Tibial nerve (tissue), 4 donors: Measurements from ENCODE around the gene SLC34A3. TPM values are rescaled to one million over a fixed set of nuclear protein-coding genes. Genes with fewer than 3 reads are reported as not detected.
A peak's percentile ranks its signal among the peaks of the same experiment; 100 is the strongest.

ENCODE experiments used
- DNase-seq, 2 donors: peaks; one replicate each; pipeline ENCODE4 v3.0.0-alpha.2; 2019; ENCODE audit warnings: low spot score in 2 of 2
- H3K27ac ChIP-seq, 4 donors: fragments of 200-600 bp; sonication (generic) in 3 of 4; one replicate each; pipeline ENCODE4 v1.5.1; 2017 to 2019; ENCODE audit warnings: mild to moderate bottlenecking in 1 of 4
- H3K27me3 ChIP-seq, 2 donors: fragments of 200-600 bp; sonication (generic) in 1 of 2; one replicate each; pipeline versions ENCODE4 v1.5.1 to v1.6.0; 2017 to 2019
- H3K36me3 ChIP-seq, 3 donors: fragments of 200-600 bp; sonication (generic); one replicate each; pipeline ENCODE4 v1.5.1; 2018 to 2019
- H3K4me1 ChIP-seq, 4 donors: fragments of 200-600 bp; sonication (generic) in 3 of 4; one replicate each; pipeline ENCODE4 v1.5.1; 2017 to 2019
- H3K4me3 ChIP-seq, 4 donors: fragments of 200-600 bp; sonication (generic) in 3 of 4; one replicate each; pipeline ENCODE4 v1.5.1; 2017 to 2019; ENCODE audit warnings: mild to moderate bottlenecking in 1 of 4, moderate library complexity in 1 of 4
- H3K9me3 ChIP-seq, 4 donors: fragments of 200-600 bp; sonication (generic) in 3 of 4; one replicate each; pipeline ENCODE4 v1.5.1; 2017 to 2019
- EP300 ChIP-seq, 2 donors: sonication (generic); formaldehyde crosslinking; IDR thresholded peaks; one replicate each; pipeline ENCODE4 v1.6.1; 2017; ENCODE audit warnings: antibody characterized with exemption in 2 of 2, mild to moderate bottlenecking in 1 of 2
- POLR2A ChIP-seq, 2 donors: fragments of 450-650 bp; IDR thresholded peaks; one replicate each; pipeline ENCODE4 v1.6.1; 2017; ENCODE audit warnings: antibody characterized with exemption in 2 of 2, mild to moderate bottlenecking in 2 of 2, moderate library complexity in 2 of 2
- WGBS, 2 donors: methylation state at CpG; one replicate each; pipeline ENCODE4 v1.1.5; 2018; 5-methylcytosine and 5-hydroxymethylcytosine counted together
- total RNA-seq, 4 donors: library from RNA; depleted of rRNA; stranded (reverse); fragments of >200 nt; gene quantifications; one replicate each; pipeline ENCODE4 v1.1.0, GENCODE V29; 2016
- TF ChIP-seq, protein P1 (sequence below), 5 experiments: fragments of 200-600 bp in 3 of 5; fragments of 450-650 bp in 2 of 5; sonication (generic) in 3 of 5; IDR thresholded peaks; one replicate each; pipeline ENCODE4 v1.5.1; 2016 to 2019; ENCODE audit warnings: antibody characterized with exemption in 5 of 5, mild to moderate bottlenecking in 3 of 5, moderate library complexity in 2 of 5

SLC34A3 gene
- total RNA-seq, 4 donors from 2014 or later: not detected

DNA sequence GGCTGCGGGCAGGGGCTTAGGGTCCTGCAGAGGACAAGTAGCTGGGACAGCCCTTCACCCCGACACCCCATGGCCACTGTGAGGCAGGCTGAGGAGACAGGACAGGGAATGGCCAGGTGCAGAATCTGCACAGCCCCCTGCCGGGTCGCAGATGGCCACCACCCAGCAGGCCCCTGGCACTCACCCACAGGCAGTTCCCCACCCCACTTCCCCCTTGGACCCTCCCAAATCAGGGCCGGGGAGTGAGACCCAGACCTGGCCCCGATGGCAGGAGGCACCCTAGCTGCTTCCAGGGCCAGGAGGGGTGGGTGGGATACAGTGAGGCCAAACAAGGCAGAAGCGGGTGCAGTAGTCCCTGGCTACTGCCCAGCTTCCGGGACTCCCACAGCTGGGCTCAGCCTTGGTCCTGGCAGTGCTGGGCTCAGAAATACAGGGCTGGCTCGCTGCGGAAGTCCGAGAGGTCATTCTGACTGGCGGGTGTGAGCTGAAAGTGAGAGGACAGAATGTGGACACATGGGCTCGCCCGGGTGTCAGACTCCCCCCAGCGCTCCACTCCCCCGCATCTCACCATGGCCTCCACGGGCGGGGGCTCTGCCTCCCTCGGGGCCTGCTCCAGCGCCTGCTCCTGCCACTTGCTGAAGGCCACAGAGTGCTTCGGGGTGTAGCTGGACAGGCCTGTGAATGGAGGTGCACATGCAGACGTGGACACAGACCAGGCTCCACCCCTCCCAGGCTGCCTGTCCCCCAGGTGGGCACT lies 38.8 kb upstream of the SLC34A3 start:
- no peaks in the 10 kb centered on the region for H3K27me3 ChIP-seq
- H3K27ac ChIP-seq: no peak overlapping the region
- 76 to 80% methylated on average over 19 of the region's 22 CpGs for WGBS, 2 donors

DNA sequence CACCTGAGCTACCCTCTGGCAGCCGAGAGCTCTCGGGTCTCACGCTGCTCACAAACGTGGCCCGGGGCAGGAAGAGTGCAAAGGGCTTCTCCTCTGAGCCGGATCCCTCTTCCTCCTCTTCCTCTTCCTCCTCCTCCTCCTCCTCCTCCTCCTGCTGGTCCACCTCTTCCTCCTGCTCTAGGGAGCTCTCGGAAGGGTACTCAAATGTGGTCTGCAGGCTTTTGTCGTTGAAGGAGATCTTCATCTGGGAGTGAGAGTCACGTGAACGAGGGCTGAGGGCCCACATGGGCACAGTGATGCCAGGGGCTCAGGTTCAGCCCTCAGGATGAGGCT lies 38.3 kb upstream of the SLC34A3 start:
- H3K4me1 ChIP-seq: peaks cover 7 to 64% (median 20%) of the 10 kb centered on the region in 4 donors
- TF ChIP-seq, protein P1, sequence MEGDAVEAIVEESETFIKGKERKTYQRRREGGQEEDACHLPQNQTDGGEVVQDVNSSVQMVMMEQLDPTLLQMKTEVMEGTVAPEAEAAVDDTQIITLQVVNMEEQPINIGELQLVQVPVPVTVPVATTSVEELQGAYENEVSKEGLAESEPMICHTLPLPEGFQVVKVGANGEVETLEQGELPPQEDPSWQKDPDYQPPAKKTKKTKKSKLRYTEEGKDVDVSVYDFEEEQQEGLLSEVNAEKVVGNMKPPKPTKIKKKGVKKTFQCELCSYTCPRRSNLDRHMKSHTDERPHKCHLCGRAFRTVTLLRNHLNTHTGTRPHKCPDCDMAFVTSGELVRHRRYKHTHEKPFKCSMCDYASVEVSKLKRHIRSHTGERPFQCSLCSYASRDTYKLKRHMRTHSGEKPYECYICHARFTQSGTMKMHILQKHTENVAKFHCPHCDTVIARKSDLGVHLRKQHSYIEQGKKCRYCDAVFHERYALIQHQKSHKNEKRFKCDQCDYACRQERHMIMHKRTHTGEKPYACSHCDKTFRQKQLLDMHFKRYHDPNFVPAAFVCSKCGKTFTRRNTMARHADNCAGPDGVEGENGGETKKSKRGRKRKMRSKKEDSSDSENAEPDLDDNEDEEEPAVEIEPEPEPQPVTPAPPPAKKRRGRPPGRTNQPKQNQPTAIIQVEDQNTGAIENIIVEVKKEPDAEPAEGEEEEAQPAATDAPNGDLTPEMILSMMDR (IDR thresholded peaks at IDR 0.05): no peak
- TF ChIP-seq POLR2A (IDR thresholded peaks at IDR 0.05): no peak
- no peak for TF ChIP-seq EP300 (IDR thresholded peaks at IDR 0.05)
- H3K4me3 ChIP-seq: no peak overlapping the region

More for the DNA sequence above, 38.8 kb upstream of the SLC34A3 start:
- DNase-seq: no peak
- Histone ChIP-seq H3K4me1 (peaks cover 7 to 64% (median 26%) of the 10 kb centered on the region in 4 donors), H3K4me3 (no peak overlapping the region), H3K9me3 (no peaks in the 10 kb centered on the region), H3K36me3 (peaks cover 0 to 32% (median 7%) of the 10 kb centered on the region in 3 donors)
- TF ChIP-seq, protein P1 (IDR thresholded peaks at IDR 0.05): no peak
- TF ChIP-seq EP300 (IDR thresholded peaks at IDR 0.05) (no peak), POLR2A (IDR thresholded peaks at IDR 0.05) (no peak)

DNA sequence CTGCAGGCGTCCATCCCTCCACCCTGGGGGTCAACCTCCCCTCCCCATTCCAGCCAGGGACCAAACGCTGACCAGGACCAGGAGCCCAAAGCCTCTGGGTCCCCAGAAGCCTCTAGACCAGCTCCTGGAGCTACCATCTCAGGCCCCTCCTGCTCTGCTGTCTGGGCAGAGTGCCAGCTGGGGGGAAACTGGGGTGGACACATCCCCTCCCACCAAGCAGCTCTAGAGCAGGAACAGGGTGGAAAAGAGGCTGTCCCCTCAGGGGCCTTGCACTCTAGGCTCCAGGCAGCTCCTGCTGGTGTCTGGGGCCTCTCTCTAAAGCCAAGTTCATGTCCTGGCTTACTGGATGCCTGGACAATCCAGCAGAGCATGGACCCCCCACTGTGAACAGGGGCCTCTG lies 37.8 kb upstream of the SLC34A3 start:
- no peak for DNase-seq
- H3K4me3 ChIP-seq: no peak overlapping the region
- H3K9me3 ChIP-seq: no peaks in the 10 kb centered on the region
- H3K27ac ChIP-seq: no peak overlapping the region
- peaks cover 0 to 27% (median 7%) of the 10 kb centered on the region in 3 donors for H3K36me3 ChIP-seq
- no peaks in the 10 kb centered on the region for H3K27me3 ChIP-seq
- no peak for TF ChIP-seq POLR2A (IDR thresholded peaks at IDR 0.05)
- TF ChIP-seq, protein P1 (IDR thresholded peaks at IDR 0.05): no peak
- no peak for TF ChIP-seq EP300 (IDR thresholded peaks at IDR 0.05)
- WGBS, 2 donors: 60 to 86% methylated on average over 1 to 2 of the region's 2 CpGs
- H3K4me1 ChIP-seq: peaks cover 7 to 64% (median 17%) of the 10 kb centered on the region in 4 donors

More for the DNA sequence above, 38.3 kb upstream of the SLC34A3 start:
- H3K27ac ChIP-seq: no peak overlapping the region
- WGBS, 2 donors: 75 to 79% methylated on average over 10 of the region's 10 CpGs
- DNase-seq: no peak
- H3K9me3 ChIP-seq: no peaks in the 10 kb centered on the region
- H3K36me3 ChIP-seq: peaks cover 0 to 27% (median 7%) of the 10 kb centered on the region in 3 donors
- no peaks in the 10 kb centered on the region for H3K27me3 ChIP-seq

DNA sequence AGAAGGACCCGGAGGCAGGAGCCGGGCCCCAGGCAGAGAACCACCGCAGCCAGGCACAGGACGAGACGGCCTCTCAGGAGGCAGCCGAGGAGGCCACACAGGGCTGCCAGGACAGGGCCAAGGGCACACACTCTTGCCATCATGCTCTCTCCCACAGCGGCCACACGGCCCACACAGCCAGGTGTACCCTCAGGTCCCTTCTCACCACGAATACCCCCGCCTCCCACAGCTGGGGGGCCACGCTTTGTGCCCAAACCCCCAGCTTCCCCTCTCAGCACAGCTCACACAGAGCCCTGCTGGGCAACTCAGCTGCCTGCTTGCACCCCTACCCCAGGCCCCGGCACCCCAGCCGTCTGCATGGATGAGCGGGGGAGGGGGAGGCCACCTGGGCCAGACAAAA lies 36.9 kb upstream of the SLC34A3 start:
- 84 to 86% methylated on average over 11 to 13 of the region's 14 CpGs for WGBS, 2 donors
- H3K36me3 ChIP-seq: peaks cover 0 to 27% (median 7%) of the 10 kb centered on the region in 3 donors
- H3K9me3 ChIP-seq: no peaks in the 10 kb centered on the region
- H3K27me3 ChIP-seq: no peaks in the 10 kb centered on the region
- no peak overlapping the region for H3K4me3 ChIP-seq
- no peak for TF ChIP-seq EP300 (IDR thresholded peaks at IDR 0.05)
- TF ChIP-seq POLR2A (IDR thresholded peaks at IDR 0.05): no peak
- TF ChIP-seq, protein P1 (IDR thresholded peaks at IDR 0.05): no peak
- DNase-seq: no peak
- no peak overlapping the region for H3K27ac ChIP-seq
- H3K4me1 ChIP-seq: peaks cover 7 to 72% (median 20%) of the 10 kb centered on the region in 4 donors

DNA sequence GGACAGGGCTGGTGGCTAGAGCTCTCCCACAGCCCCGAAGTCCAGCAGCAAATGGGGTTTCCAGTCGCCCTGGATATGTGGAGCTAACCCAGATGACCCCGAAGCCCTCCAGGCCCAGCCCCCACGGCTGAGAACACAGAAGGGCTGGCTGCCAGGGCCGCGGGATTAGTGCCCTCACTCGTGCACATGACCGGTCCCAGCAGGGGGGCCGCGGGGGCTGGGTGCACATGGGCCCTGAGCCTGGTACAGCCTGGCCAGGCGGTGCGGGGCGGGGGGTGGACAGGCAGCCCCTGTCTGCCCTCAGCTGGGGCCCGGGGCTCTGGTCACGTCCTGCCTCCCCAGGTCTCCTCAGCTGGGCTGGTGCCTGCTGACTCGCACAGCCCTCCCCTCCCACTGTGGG lies 36.3 kb upstream of the SLC34A3 start:
- Histone ChIP-seq H3K27ac (peak overlapping the region in 1 of 4 donors; percentile 0), H3K4me1 (peaks cover 11 to 74% (median 22%) of the 10 kb centered on the region in 4 donors), H3K4me3 (no peak overlapping the region), H3K9me3 (no peaks in the 10 kb centered on the region), H3K36me3 (peaks cover 0 to 27% (median 7%) of the 10 kb centered on the region in 3 donors), H3K27me3 (no peaks in the 10 kb centered on the region)
- TF ChIP-seq EP300 (IDR thresholded peaks at IDR 0.05): no peak
- TF ChIP-seq, protein P1 (IDR thresholded peaks at IDR 0.05): no peak
- no peak for TF ChIP-seq POLR2A (IDR thresholded peaks at IDR 0.05)
- WGBS, 2 donors: 47 to 62% methylated on average over 2 to 12 of the region's 16 CpGs
- no peak for DNase-seq
